RCC 7860 (cell line): ENCODE data around the gene CCR6.
A peak's percentile ranks its signal among the peaks of the same experiment; 100 is the strongest.
"Not testable (repeated sequence)": the region's sequence is repeated elsewhere in the genome, so short reads cannot be mapped to it uniquely, and the experiment has no call there.

Experiments
- DNase-seq: peaks from one replicate; pipeline ENCODE4 v3.0.0-alpha.2; 2015; ENCODE audit warnings: low spot score
- FAIRE-seq: peaks from 2 replicates; lab custom pipeline; 2012; peaks lifted over from hg19 to GRCh38; lab: Jason Lieb, UNC

CCR6 gene

GRCh38 chr6:167165858-167166471 lies 43.1 kb downstream of the CCR6 start:
- FAIRE-seq (no peak), DNase-seq (no peak)

GRCh38 chr6:167167699-167168098 lies 44.8 kb downstream of the CCR6 start:
- not testable (repeated sequence) for FAIRE-seq, DNase-seq

- DNase-seq, FAIRE-seq: not testable (repeated sequence)
Observed at GRCh38 chr6:167168296-167168695, 45.4 kb downstream of the CCR6 start.

- DNase-seq, FAIRE-seq: not testable (repeated sequence)
Observed at GRCh38 chr6:167169867-167170266, 47.0 kb downstream of the CCR6 start.

- DNase-seq, FAIRE-seq: not testable (repeated sequence)
Observed at GRCh38 chr6:167171300-167171699, 48.4 kb downstream of the CCR6 start.

GRCh38 chr6:167172011-167172410 lies 49.1 kb downstream of the CCR6 start:
- not testable (repeated sequence) for FAIRE-seq, DNase-seq

GRCh38 chr6:167177271-167177670 lies 54.4 kb downstream of the CCR6 start:
- FAIRE-seq: not testable (repeated sequence)

GRCh38 chr6:167178896-167179655 lies 56.2 kb downstream of the CCR6 start:
- FAIRE-seq, DNase-seq: not testable (repeated sequence)

More at GRCh38 chr6:167177271-167177670, 54.4 kb downstream of the CCR6 start:
- not testable (repeated sequence) for DNase-seq

GRCh38 chr6:167180086-167180485 lies 57.2 kb downstream of the CCR6 start:
- not testable (repeated sequence) for FAIRE-seq, DNase-seq

GRCh38 chr6:167181351-167181750 lies 58.5 kb downstream of the CCR6 start:
- not testable (repeated sequence) for DNase-seq, FAIRE-seq

- not testable (repeated sequence) for DNase-seq
- peak; percentile 77 for FAIRE-seq
Observed at GRCh38 chr6:167182913-167183314, 60.0 kb downstream of the CCR6 start.

- DNase-seq, FAIRE-seq: not testable (repeated sequence)
Observed at GRCh38 chr6:167185101-167185500, 62.2 kb downstream of the CCR6 start.

- FAIRE-seq, DNase-seq: not testable (repeated sequence)
Observed at GRCh38 chr6:167187275-167187674, 64.4 kb downstream of the CCR6 start.
